AG09309 (cell line): ENCODE measurements around the gene ADCY6.
A peak's percentile ranks its signal among the peaks of the same experiment; 100 is the strongest.

Source experiments
- DNase-seq: peaks from one replicate; pipeline ENCODE4 v3.0.0-alpha.2; 2010; ENCODE audit warnings: low read depth
- H3K4me3 ChIP-seq: 2 replicates; pipeline ENCODE4 v1.5.1; 2011; ENCODE audit warnings: mild to moderate bottlenecking, low read depth, low read length, moderate library complexity; ENCODE audit not compliant: control insufficient read depth
- TF ChIP-seq, protein P1 (sequence below): IDR thresholded peaks from 2 replicates; pipeline ENCODE4 v1.5.1; 2011; ENCODE audit warnings: mild to moderate bottlenecking, low read depth, low read length, inconsistent platforms; ENCODE audit not compliant: insufficient read depth, control insufficient read depth; ENCODE audit errors: missing control alignments

The ADCY6 gene

GRCh38 chr12:48779869-48780268, 9.0 kb downstream of the ADCY6 start:
- TF ChIP-seq, protein P1, sequence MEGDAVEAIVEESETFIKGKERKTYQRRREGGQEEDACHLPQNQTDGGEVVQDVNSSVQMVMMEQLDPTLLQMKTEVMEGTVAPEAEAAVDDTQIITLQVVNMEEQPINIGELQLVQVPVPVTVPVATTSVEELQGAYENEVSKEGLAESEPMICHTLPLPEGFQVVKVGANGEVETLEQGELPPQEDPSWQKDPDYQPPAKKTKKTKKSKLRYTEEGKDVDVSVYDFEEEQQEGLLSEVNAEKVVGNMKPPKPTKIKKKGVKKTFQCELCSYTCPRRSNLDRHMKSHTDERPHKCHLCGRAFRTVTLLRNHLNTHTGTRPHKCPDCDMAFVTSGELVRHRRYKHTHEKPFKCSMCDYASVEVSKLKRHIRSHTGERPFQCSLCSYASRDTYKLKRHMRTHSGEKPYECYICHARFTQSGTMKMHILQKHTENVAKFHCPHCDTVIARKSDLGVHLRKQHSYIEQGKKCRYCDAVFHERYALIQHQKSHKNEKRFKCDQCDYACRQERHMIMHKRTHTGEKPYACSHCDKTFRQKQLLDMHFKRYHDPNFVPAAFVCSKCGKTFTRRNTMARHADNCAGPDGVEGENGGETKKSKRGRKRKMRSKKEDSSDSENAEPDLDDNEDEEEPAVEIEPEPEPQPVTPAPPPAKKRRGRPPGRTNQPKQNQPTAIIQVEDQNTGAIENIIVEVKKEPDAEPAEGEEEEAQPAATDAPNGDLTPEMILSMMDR = no peak
- DNase-seq = peak; percentile 25
- H3K4me3 ChIP-seq = no peak overlapping the region

DNA sequence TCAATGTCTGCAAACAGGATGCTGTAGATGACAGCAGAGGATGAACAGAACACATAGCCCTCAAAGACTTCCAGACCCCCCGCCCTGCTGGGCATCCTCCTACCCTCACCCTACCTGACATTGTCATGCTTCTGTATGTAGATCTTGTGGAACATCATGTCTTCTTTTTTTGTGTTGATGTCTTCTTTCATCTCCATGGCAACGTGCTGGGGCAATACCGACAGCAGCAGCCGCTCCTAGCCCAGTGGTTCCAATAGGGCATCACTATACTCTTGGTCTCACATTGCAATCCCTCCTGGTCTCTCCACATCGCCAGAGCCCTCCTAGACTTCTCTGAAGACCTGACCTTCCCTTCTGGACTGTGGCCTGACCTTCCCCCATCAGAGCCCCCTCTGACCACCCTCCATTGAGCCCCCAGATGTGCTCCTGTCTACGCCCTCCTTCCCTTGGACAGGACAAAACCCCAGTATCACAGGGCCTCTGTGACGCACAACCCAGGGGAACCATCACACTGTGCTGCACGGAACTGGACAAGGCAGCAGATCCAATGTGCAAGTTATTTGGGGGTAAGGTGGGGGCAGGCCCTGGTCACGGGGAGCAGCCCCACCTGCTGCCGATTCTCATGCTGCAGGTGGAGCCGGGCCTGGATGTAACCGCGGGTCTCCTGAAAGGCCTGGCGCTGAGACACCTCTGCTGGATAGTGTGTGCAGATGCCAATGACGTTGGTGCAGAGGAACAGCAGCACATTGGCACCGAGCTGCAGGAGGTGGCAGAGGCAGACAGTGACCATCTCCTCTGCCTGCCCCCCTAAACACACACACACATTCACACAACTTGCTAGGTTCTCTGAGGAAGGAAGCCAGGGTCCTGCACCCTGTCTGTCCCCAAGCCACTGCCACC, 11.1 kb downstream of the ADCY6 start:
- no peak overlapping the region for H3K4me3 ChIP-seq
- TF ChIP-seq, protein P1 = no peak
- no peak for DNase-seq

DNA sequence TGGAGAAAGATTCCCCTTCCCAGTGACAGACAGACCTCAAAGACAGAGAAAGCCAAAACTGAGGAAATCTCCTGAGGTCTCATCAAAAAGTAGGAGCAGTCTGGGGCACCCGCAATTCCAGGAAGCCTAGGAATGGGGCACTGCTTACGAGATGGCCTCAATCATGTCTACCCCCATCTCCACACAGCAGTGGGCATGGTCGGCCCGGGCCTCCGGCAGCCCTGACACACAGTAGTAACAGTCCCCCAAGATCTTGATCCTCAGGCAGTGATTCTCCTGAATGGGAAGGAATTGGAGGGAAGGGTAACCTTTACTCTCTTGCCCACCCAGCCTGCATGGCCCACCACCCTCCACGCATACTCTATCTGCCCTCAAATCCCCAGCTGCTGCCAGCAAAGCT, 11.9 kb downstream of the ADCY6 start:
- TF ChIP-seq, protein P1 = no peak
- DNase-seq = no peak
- no peak overlapping the region for H3K4me3 ChIP-seq

- no peak overlapping the region for H3K4me3 ChIP-seq
- no peak for DNase-seq
- TF ChIP-seq, protein P1 = no peak
Observed at GRCh38 chr12:48775991-48776649, 12.8 kb downstream of the ADCY6 start.

DNA sequence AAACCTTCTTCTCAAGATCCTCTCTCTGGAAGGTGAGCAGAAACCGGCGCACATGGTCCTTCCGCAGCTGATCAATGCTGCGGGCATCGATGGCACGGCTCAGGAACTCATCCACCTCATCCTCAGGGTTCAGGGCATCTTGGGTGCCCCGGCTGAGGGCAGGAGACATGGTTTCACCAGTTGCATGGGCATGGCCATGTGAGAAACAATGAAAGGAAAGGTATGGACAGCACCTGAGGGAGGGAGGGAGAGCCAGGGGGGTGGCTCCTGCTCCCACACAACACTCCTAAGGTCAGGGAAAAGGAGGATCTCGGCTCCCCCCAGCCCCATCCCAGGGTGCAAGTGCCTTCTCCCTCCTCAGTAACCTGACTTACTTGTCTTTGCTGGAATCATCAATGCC, 13.6 kb downstream of the ADCY6 start:
- no peak for DNase-seq

DNA sequence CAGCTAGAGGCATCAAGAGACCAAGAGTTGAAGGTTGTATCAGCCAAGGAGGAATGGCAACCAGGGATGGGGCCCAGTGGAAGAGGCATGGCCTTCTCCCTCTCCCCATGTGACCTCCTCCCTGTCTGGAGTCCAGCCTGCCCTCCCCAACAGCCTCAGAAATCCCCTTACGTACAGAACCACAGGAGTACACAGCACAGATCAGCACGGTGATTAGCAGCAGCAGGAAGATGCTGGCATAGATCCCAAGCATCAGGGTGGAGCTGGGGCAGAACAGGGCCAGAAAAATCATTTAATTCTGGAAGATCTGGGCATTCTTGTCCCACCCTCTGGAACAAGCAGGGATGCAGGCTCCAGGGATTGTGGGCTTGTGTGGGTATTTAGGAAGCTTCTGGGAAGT, 14.4 kb downstream of the ADCY6 start:
- H3K4me3 ChIP-seq = no peak overlapping the region
- TF ChIP-seq, protein P1 = no peak
- DNase-seq = no peak

More for the DNA sequence above, 13.6 kb downstream of the ADCY6 start:
- no peak overlapping the region for H3K4me3 ChIP-seq
- TF ChIP-seq, protein P1 = no peak
